ENCODE measurements around the gene GABRB1.
"Not testable (repeated sequence)": the region's sequence is repeated elsewhere in the genome, so short reads cannot be mapped to it uniquely, and the experiment has no call there.

Gene GABRB1

GRCh38 chr4:47278631-47279030, 247.3 kb downstream of the GABRB1 start:
- H3K4me3 ChIP-seq (ENCODE audit: low read depth, low read length) = no peak overlapping the region

GRCh38 chr4:47287735-47288134, 256.4 kb downstream of the GABRB1 start:
- no peak overlapping the region for H3K4me3 ChIP-seq (ENCODE audit: low read depth, low read length)

- H3K4me3 ChIP-seq (ENCODE audit: low read depth, low read length) = no peak overlapping the region
These were observed 258.4 kb downstream of the GABRB1 start for GRCh38 chr4:47289805-47290204.

- H3K4me3 ChIP-seq (ENCODE audit: low read depth, low read length) = not testable (repeated sequence)
These were observed 259.5 kb downstream of the GABRB1 start for GRCh38 chr4:47290873-47291272.

GRCh38 chr4:47309165-47309564, 277.8 kb downstream of the GABRB1 start:
- no peak overlapping the region for H3K4me3 ChIP-seq (ENCODE audit: low read depth, low read length)

- no peak overlapping the region for H3K4me3 ChIP-seq (ENCODE audit: low read depth, low read length)
These were observed 280.8 kb downstream of the GABRB1 start for GRCh38 chr4:47312170-47312569.

- no peak overlapping the region for H3K4me3 ChIP-seq (ENCODE audit: low read depth, low read length)
These were observed 282.0 kb downstream of the GABRB1 start for GRCh38 chr4:47313384-47313783.

- no peak overlapping the region for H3K4me3 ChIP-seq (ENCODE audit: low read depth, low read length)
These were observed 284.0 kb downstream of the GABRB1 start for GRCh38 chr4:47315346-47315745.

GRCh38 chr4:47326025-47326424, 294.7 kb downstream of the GABRB1 start:
- H3K4me3 ChIP-seq (ENCODE audit: low read depth, low read length) = no peak overlapping the region

GRCh38 chr4:47330866-47331265, 299.5 kb downstream of the GABRB1 start:
- H3K4me3 ChIP-seq (ENCODE audit: low read depth, low read length) = no peak overlapping the region

GRCh38 chr4:47334652-47335051, 303.3 kb downstream of the GABRB1 start:
- no peak overlapping the region for H3K4me3 ChIP-seq (ENCODE audit: low read depth, low read length)

- no peak overlapping the region for H3K4me3 ChIP-seq (ENCODE audit: low read depth, low read length)
These were observed 306.5 kb downstream of the GABRB1 start for GRCh38 chr4:47337893-47338292.

GRCh38 chr4:47340914-47341313, 309.5 kb downstream of the GABRB1 start:
- H3K4me3 ChIP-seq (ENCODE audit: low read depth, low read length) = no peak overlapping the region

- H3K4me3 ChIP-seq (ENCODE audit: low read depth, low read length) = no peak overlapping the region
These were observed 311.4 kb downstream of the GABRB1 start for GRCh38 chr4:47342796-47343195.

- H3K4me3 ChIP-seq (ENCODE audit: low read depth, low read length) = no peak overlapping the region
These were observed 318.0 kb downstream of the GABRB1 start for GRCh38 chr4:47349326-47349725.

- H3K4me3 ChIP-seq (ENCODE audit: low read depth, low read length) = no peak overlapping the region
These were observed 324.2 kb downstream of the GABRB1 start for GRCh38 chr4:47355568-47355967.

- H3K4me3 ChIP-seq (ENCODE audit: low read depth, low read length) = no peak overlapping the region
These were observed 328.5 kb downstream of the GABRB1 start for GRCh38 chr4:47359891-47360290.

GRCh38 chr4:47367761-47368160, 336.4 kb downstream of the GABRB1 start:
- no peak overlapping the region for H3K4me3 ChIP-seq (ENCODE audit: low read depth, low read length)

GRCh38 chr4:47368211-47368610, 336.8 kb downstream of the GABRB1 start:
- H3K4me3 ChIP-seq (ENCODE audit: low read depth, low read length) = no peak overlapping the region

- no peak overlapping the region for H3K4me3 ChIP-seq (ENCODE audit: low read depth, low read length)
These were observed 341.2 kb downstream of the GABRB1 start for GRCh38 chr4:47372561-47372960.

GRCh38 chr4:47373174-47373573, 341.8 kb downstream of the GABRB1 start:
- H3K4me3 ChIP-seq (ENCODE audit: low read depth, low read length) = no peak overlapping the region

GRCh38 chr4:47373709-47374108, 342.3 kb downstream of the GABRB1 start:
- H3K4me3 ChIP-seq (ENCODE audit: low read depth, low read length) = no peak overlapping the region

GRCh38 chr4:47374477-47374876, 343.1 kb downstream of the GABRB1 start:
- H3K4me3 ChIP-seq (ENCODE audit: low read depth, low read length) = no peak overlapping the region

- H3K4me3 ChIP-seq (ENCODE audit: low read depth, low read length) = not testable (repeated sequence)
These were observed 346.7 kb downstream of the GABRB1 start for GRCh38 chr4:47378021-47378530.
